ENCODE measurements around the gene DENND1A.

DNA sequence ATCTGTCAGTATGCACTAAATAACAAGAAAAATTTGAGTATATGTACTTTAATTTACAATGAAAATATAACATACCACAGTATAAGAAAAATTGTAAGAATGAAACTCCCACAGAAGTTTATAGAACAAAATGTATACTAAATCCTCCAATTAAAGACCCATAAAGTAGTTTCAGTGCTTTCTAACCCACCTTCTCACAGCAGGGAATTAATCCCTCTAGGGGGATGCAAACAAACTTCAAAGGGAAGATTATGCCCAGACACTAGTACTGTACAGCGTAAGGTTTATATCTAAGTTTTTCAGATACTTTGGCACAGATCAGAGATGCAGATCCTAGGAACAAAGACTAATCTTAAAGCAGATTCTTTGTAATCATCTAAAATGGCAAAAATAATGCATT is 57.2 kb downstream of the DENND1A start:
- no peak for TF ChIP-seq CTCF (IDR thresholded peaks at IDR 0.05)
- no peak for TF ChIP-seq POLR2A (IDR thresholded peaks at IDR 0.05)
- TF ChIP-seq POLR2AphosphoS5 (IDR thresholded peaks at IDR 0.05) = no peak
